Activated CD4-positive, alpha-beta T cell treated with anti-CD3 and anti-CD28 coated beads for 48 hours (primary cell): Measurements from ENCODE around the gene SMTNL2.

Source experiments
- DNase-seq: peaks from one replicate; pipeline ENCODE4 v3.0.0-alpha.2; 2020

Gene SMTNL2

GRCh38 chr17:4584101-4584916 is at the start of gene SMTNL2:
Gene SMTNL2, plus strand, starts transcription at chr17:4584529. Its CDS starts 77 bp downstream, at chr17:4584606.
- DNase-seq = peak; percentile 20

- no peak for DNase-seq
Measured at GRCh38 chr17:4534928-4535666, 49.2 kb upstream of the SMTNL2 start.

GRCh38 chr17:4535667-4536258 is 48.6 kb upstream of the SMTNL2 start:
- no peak for DNase-seq

- DNase-seq = no peak
Measured at GRCh38 chr17:4536259-4536741, 48.0 kb upstream of the SMTNL2 start.

GRCh38 chr17:4536742-4537411 is 47.5 kb upstream of the SMTNL2 start:
- DNase-seq = no peak

GRCh38 chr17:4537451-4538235 is 46.7 kb upstream of the SMTNL2 start:
- DNase-seq = no peak

- no peak for DNase-seq
Measured at GRCh38 chr17:4538236-4539002, 45.9 kb upstream of the SMTNL2 start.

GRCh38 chr17:4539025-4539424 is 45.3 kb upstream of the SMTNL2 start:
- DNase-seq = no peak

GRCh38 chr17:4539576-4540223 is 44.6 kb upstream of the SMTNL2 start:
- no peak for DNase-seq

- no peak for DNase-seq
Measured at GRCh38 chr17:4540224-4540651, 44.1 kb upstream of the SMTNL2 start.

GRCh38 chr17:4540687-4541327 is 43.5 kb upstream of the SMTNL2 start:
- no peak for DNase-seq

- no peak for DNase-seq
Measured at GRCh38 chr17:4541328-4542002, 42.9 kb upstream of the SMTNL2 start.

- DNase-seq = no peak
Measured at GRCh38 chr17:4542003-4542725, 42.2 kb upstream of the SMTNL2 start.

GRCh38 chr17:4542726-4543191 is 41.6 kb upstream of the SMTNL2 start:
- DNase-seq = no peak

- DNase-seq = no peak
Measured at GRCh38 chr17:4543557-4544026, 40.7 kb upstream of the SMTNL2 start.

- DNase-seq = no peak
Measured at GRCh38 chr17:4544135-4544950, 40.0 kb upstream of the SMTNL2 start.

- no peak for DNase-seq
Measured at GRCh38 chr17:4544951-4545216, 39.4 kb upstream of the SMTNL2 start.
